Vagina (tissue), 2 donors: Measurements from ENCODE around the gene RPS14. TPM values are rescaled to one million over a fixed set of nuclear protein-coding genes. Genes with fewer than 3 reads are reported as not detected.

Source experiments
- DNase-seq, 2 donors: peaks; one replicate each; pipeline ENCODE4 v3.0.0-alpha.2; 2017; ENCODE audit errors: extremely low spot score in 2 of 2
- H3K27ac ChIP-seq: fragments of 200-600 bp; sonication (generic); one replicate; pipeline ENCODE4 v1.5.1; 2019
- H3K27me3 ChIP-seq: fragments of 200-600 bp; sonication (generic); one replicate; pipeline ENCODE4 v1.5.1; 2019
- H3K36me3 ChIP-seq, 2 donors: fragments of 200-600 bp; sonication (generic); one replicate each; pipeline ENCODE4 v1.5.1; 2017 to 2019
- H3K4me1 ChIP-seq: fragments of 200-600 bp; sonication (generic); one replicate; pipeline ENCODE4 v1.5.1; 2019
- H3K4me3 ChIP-seq, 2 donors: fragments of 200-600 bp; sonication (generic); 1 replicate in 1 of 2; 2 replicates in 1 of 2; pipeline ENCODE4 v1.5.1; 2016 to 2019
- H3K9me3 ChIP-seq: fragments of 200-600 bp; sonication (generic); one replicate; pipeline ENCODE4 v1.5.1; 2019
- CTCF ChIP-seq, 3 experiments: fragments of 450-650 bp in 2 of 3; fragments of 200-600 bp in 1 of 3; sonication (generic) in 1 of 3; IDR thresholded peaks; one replicate each; pipeline ENCODE4 v1.5.1; 2017 to 2019; ENCODE audit warnings: antibody characterized with exemption in 3 of 3, mild to moderate bottlenecking in 2 of 3, moderate library complexity in 2 of 3
- POLR2A ChIP-seq, 2 donors: fragments of 450-650 bp; IDR thresholded peaks; one replicate each; pipeline ENCODE4 v1.6.1; 2017; ENCODE audit warnings: antibody characterized with exemption in 2 of 2, mild to moderate bottlenecking in 2 of 2, moderate library complexity in 2 of 2
- POLR2AphosphoS5 ChIP-seq, 2 donors: sonication (generic); formaldehyde crosslinking; IDR thresholded peaks; one replicate each; pipeline ENCODE4 v1.9.0; 2017; ENCODE audit warnings: antibody characterized with exemption in 2 of 2, mild to moderate bottlenecking in 2 of 2, low read depth in 1 of 2; ENCODE audit not compliant: insufficient read depth in 1 of 2
- intact Hi-C: fragments of 100-400 bp; cut with DNase I; formaldehyde crosslinking; loops from one replicate; pipeline ENCODE4 v1.15.1; 2023
- total RNA-seq: library from RNA; depleted of rRNA; stranded (reverse); fragments of >200 nt; gene quantifications from one replicate; pipeline ENCODE4 v1.2.3, GENCODE V29; 2016

The RPS14 gene
- total RNA-seq, 1 donor from 2014 or later: 3,194 TPM

- Histone ChIP-seq H3K4me1 (no peaks in the 10 kb centered on the region), H3K36me3 (peaks cover 0 to 68% of the 10 kb centered on the region in 2 donors), H3K9me3 (no peaks in the 10 kb centered on the region), H3K27ac (no peak overlapping the region), H3K4me3 (no peak overlapping the region), H3K27me3 (no peaks in the 10 kb centered on the region)
- no peak for DNase-seq
- TF ChIP-seq POLR2AphosphoS5 (IDR thresholded peaks at IDR 0.05; ENCODE audit: insufficient read depth in 1 of 2, low read depth in 1 of 2) (no peak), POLR2A (IDR thresholded peaks at IDR 0.05) (no peak), CTCF (IDR thresholded peaks at IDR 0.05) (no peak)
- intact Hi-C loops: no loop called here
Measured at GRCh38 chr5:150394912-150395687, 54.4 kb downstream of the RPS14 start.

- H3K27ac ChIP-seq: no peak overlapping the region
- peaks cover 0 to 68% of the 10 kb centered on the region in 2 donors for H3K36me3 ChIP-seq
- H3K4me1 ChIP-seq: no peaks in the 10 kb centered on the region
- H3K27me3 ChIP-seq: no peaks in the 10 kb centered on the region
- intact Hi-C loops: no loop called here
- DNase-seq: no peak
- no peaks in the 10 kb centered on the region for H3K9me3 ChIP-seq
- no peak overlapping the region for H3K4me3 ChIP-seq
- TF ChIP-seq POLR2A (IDR thresholded peaks at IDR 0.05) (no peak), CTCF (IDR thresholded peaks at IDR 0.05) (no peak), POLR2AphosphoS5 (IDR thresholded peaks at IDR 0.05; ENCODE audit: insufficient read depth in 1 of 2, low read depth in 1 of 2) (no peak)
Measured at GRCh38 chr5:150394131-150394530, 55.4 kb downstream of the RPS14 start.

- no peak for TF ChIP-seq CTCF (IDR thresholded peaks at IDR 0.05)
- TF ChIP-seq POLR2AphosphoS5 (IDR thresholded peaks at IDR 0.05; ENCODE audit: insufficient read depth in 1 of 2, low read depth in 1 of 2): no peak
- TF ChIP-seq POLR2A (IDR thresholded peaks at IDR 0.05): no peak
- Histone ChIP-seq H3K9me3 (no peaks in the 10 kb centered on the region), H3K27me3 (no peaks in the 10 kb centered on the region), H3K4me3 (no peak overlapping the region), H3K4me1 (no peaks in the 10 kb centered on the region), H3K36me3 (peaks cover 0 to 72% of the 10 kb centered on the region in 2 donors), H3K27ac (no peak overlapping the region)
- DNase-seq: no peak
- intact Hi-C loops: no loop called here
Measured at GRCh38 chr5:150393096-150393645, 56.4 kb downstream of the RPS14 start.

- no peaks in the 10 kb centered on the region for H3K4me1 ChIP-seq
- H3K27ac ChIP-seq: no peak overlapping the region
- no peaks in the 10 kb centered on the region for H3K9me3 ChIP-seq
- H3K4me3 ChIP-seq: no peak overlapping the region
- H3K27me3 ChIP-seq: no peaks in the 10 kb centered on the region
- no peak for DNase-seq
- intact Hi-C loops: no loop called here
- TF ChIP-seq CTCF (IDR thresholded peaks at IDR 0.05): no peak
- TF ChIP-seq POLR2AphosphoS5 (IDR thresholded peaks at IDR 0.05; ENCODE audit: insufficient read depth in 1 of 2, low read depth in 1 of 2): no peak
- TF ChIP-seq POLR2A (IDR thresholded peaks at IDR 0.05): no peak
- peaks cover 0 to 77% of the 10 kb centered on the region in 2 donors for H3K36me3 ChIP-seq
Measured at GRCh38 chr5:150392680-150393079, 56.9 kb downstream of the RPS14 start.

Other genes with a start within 250 kb of the RPS14 start
- gene CAMK2A, start 160.0 kb downstream of the RPS14 start, total RNA-seq: 0.49 TPM
- gene ARSI, start 146.8 kb downstream of the RPS14 start, total RNA-seq: 4.7 TPM
- gene TCOF1, start 92.0 kb downstream of the RPS14 start, total RNA-seq: 39.3 TPM
- gene CD74, start 36.8 kb downstream of the RPS14 start, total RNA-seq: 530 TPM
- gene NDST1, start 58.4 kb upstream of the RPS14 start, total RNA-seq: 73.9 TPM
- 16.7 TPM for gene SYNPO, start 190.9 kb upstream of the RPS14 start, total RNA-seq
- not detected for gene MYOZ3, start 211.5 kb upstream of the RPS14 start, total RNA-seq